GM18511 (cell line): ENCODE measurements around the gene TRIM65.

Source experiments
- ATAC-seq: cut with Tn5 transposase; IDR thresholded peaks from one replicate; pipeline ENCODE4 v1.9.1; 2021; ENCODE audit warnings: mild to moderate bottlenecking, moderate library complexity; ENCODE audit not compliant: unreplicated experiment

The TRIM65 gene

DNA sequence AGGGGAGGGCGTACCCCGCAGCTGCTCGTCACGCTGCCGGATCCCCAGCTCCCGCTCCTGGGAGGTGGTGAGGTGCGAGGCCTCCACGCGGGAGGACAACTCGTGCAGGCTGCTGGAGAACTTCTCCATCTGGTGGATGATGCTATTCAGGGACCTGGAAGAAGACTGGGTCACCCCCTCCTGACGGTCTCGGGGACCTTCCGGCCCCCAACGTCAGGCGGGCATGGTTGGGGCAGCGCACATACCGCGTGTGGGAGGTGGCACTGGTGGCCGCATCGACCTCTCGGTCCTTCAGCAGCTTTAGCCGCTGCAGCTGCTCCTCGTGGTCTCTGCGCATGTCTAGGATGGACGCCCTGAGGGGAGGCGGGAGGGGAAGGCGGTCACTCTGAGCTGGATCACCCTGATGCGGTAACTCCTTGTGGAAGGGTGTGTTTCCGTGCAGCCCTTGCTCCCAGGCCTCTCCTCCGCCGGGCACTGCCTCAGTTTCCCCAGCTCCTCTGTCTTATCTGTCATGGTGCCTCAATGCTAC lies 21.2 kb upstream of the TRIM65 start:
- no peak for ATAC-seq

- no peak for ATAC-seq
Observed at GRCh38 chr17:75917141-75917916, 20.6 kb upstream of the TRIM65 start.

- ATAC-seq = no peak
Observed at GRCh38 chr17:75915268-75915667, 18.5 kb upstream of the TRIM65 start.

- ATAC-seq = no peak
Observed at GRCh38 chr17:75914643-75915267, 18.0 kb upstream of the TRIM65 start.

GRCh38 chr17:75913537-75914210 lies 16.9 kb upstream of the TRIM65 start:
- no peak for ATAC-seq

DNA sequence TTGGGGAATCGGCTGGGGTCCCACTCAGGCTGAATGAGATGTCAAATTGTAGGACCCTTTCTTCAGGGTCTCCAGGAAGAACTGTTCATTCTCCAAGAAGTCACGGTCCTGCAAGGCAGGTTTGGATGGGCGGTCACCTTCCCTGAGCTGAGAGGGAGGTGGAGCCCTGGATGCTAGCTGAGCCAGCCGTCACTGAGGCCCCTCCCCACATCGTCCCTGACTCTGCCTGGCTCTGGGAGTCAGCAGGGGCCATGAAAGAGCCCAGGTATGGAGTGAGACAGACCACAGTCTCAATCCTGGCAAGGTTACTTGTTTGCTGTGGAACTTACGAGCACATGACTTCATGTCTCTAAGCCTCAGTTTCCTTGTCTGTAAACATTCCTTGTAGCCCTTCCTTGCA lies 13.9 kb upstream of the TRIM65 start:
- no peak for ATAC-seq

- ATAC-seq = no peak
Observed at GRCh38 chr17:75909812-75910274, 13.1 kb upstream of the TRIM65 start.

DNA sequence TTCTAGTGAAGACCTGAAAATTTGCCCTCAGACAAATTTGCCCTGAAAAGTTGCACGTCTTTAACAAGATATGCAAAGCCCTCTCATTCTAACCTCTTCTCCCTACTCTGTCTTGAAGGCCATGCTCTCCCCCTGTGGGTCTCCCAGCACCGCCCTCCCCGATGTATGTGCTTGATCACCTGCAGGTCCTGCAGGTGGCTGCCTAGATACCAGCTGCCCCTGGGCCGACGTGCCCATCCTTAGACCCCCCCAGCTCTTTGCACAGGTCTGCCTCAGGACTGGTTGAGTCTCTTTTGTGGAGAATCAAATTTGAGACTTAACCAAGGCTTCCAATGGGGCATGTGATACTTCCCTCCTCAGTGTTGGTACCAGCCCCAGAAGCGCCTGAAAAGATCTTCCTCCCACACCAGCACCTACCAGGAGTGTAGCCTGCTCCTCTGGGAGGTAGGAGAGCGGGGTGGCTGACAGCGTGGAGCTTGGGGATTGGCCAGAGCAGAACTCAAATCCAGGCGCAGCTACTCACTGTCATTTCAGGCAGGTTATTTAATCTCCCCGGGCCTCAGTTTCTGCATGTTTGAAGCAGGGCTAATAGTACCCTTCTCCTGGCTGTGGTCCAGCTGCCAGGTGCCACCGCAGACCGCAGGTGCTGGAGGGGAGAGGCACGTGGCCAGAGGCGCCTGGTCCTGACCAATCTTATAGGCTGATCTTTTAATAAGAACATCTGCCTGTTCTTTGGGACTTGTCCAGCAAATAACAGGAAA lies 12.5 kb upstream of the TRIM65 start:
- no peak for ATAC-seq

DNA sequence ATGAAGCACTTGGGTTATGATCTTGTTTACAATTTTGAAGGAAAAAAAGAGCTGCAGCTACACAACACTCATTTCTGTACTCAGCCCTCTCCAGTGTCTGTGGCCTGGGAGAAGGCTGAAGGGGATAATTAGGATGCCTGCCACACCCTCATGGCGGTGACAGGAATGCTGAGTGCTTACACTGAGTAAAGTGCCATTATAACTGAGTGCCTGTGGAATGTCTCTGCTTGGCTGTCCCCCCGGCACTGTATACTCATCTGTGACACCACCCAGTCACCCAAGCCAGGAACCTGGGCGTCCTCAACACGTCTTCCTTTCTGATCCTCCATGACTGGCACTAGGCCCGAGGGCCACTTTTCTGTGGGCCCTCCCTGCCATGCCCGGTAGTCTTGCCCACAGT lies 11.4 kb upstream of the TRIM65 start:
- ATAC-seq = no peak

GRCh38 chr17:75906143-75906884 lies 9.6 kb upstream of the TRIM65 start:
- ATAC-seq = no peak

DNA sequence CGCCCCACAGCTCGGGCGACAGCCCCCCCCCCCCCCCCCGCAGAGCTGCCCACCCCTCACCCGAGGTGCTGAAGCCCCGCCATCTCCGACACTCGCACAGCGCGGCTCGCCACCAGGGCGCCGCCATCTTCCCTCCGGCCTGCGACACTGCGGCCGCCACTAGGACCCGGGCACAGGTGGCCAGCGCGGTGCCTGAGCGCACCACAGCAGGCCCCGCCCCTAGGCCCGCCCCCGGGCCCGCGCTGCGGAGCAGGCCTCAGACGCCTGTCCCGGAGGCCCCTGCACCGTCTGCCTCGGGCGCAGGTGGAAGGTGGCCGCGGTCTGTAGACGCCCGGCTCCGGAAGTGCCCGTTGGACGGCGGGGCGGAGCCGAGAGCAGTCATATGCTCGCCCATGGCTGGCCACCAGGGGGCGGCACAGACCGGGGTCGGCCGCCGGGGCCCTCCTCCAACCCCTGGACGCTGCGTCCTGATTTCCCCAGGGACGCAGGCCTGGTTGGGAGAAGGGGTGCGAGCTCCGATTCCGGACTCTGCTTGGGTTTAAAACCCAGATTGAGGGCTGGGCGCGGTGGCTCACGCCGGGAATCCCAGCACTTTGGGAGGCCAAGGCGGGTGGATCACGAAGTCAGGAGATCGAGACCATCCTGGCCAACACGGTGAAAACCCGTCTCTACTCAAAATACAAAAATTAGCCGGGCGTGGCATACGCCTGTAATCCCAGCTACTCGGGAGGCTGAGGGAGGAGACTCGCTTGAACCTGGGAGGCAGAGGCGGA lies 8.2 kb upstream of the TRIM65 start, which contains the start of gene MRPL38:
MRPL38 (minus strand) TSS at position 136 of the 773 bp plus-strand sequence; CDS start at position 127, 9 bp downstream.
- peak; percentile 95 for ATAC-seq

DNA sequence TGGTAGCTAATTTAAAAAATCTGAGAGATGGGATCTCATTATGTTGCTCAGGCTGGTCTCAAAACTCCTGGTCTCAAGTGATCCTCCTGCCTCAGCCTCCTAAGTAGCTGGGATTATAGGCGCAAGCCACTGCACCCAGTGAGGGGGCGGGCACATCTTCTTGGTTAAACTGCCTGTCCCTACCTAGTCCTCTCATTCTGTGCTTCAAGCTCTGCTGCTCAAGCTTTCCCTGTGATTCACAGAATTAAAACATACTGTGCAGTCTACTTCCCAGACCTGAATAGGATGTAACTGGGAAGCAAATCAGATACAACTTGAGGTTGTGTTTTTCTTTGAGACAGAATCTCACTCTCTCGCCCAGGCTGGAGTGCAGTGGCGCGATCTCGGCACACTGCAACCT lies 5.7 kb upstream of the TRIM65 start:
- no peak for ATAC-seq

DNA sequence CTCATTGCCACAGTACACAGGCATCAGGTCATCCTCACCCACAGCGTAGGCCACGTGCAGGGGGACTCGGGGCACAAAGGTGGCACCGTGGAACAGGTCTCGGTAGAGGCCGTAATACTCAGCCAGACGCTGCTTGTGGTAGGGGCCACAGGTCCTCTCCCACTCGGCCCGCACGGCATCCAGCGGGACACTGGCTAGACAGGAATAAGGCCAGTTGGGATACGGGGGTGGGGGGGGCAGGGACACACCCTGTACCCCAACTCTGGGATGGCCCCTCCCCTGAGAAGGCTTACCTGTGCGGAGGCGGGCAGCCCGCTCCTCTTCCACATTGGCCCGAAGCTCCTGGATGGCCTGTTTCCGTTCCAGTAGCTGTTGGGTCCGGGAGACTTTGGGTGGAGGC lies 5.0 kb upstream of the TRIM65 start:
- ATAC-seq = no peak

DNA sequence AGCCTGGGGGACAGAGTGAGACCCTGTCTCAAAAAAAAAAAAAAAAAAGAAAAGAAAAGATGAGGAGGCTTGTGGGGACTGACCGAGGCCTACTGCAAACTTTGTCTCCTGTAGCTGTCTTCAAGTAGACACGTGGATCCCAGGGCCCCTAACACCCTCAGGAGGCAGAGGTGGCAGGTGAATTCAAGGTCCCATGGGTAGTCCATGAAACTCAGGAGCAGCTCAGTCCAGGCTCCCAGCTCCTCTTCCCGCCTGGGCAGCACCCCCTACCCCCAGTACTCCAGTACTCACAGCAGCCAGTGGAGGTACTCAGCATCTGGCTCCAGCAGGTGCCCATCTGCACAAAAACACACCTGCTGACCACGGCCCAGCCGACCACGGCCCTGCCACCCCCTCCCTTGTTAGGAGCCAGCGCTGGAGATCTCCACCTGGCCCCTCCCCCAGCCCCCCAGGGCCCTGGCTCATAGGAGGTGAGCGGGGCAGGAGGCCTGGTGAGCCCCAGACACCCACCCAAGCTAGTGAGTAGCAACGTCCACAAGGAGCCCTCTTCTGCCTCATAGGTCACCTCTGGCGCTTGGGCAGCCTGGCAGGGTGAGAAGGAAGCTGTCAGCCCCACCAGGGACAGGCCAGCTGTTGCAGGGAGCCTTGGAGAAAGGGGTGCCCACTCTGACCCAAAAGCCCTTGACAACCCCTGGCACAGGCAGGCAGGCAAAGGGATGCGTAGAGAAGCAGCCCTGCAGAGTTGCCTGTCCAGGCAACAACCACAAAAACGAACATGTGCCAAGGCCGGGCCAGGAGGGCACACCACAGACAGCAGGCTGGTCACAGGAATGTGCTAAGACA lies 4.2 kb upstream of the TRIM65 start:
- ATAC-seq = no peak

DNA sequence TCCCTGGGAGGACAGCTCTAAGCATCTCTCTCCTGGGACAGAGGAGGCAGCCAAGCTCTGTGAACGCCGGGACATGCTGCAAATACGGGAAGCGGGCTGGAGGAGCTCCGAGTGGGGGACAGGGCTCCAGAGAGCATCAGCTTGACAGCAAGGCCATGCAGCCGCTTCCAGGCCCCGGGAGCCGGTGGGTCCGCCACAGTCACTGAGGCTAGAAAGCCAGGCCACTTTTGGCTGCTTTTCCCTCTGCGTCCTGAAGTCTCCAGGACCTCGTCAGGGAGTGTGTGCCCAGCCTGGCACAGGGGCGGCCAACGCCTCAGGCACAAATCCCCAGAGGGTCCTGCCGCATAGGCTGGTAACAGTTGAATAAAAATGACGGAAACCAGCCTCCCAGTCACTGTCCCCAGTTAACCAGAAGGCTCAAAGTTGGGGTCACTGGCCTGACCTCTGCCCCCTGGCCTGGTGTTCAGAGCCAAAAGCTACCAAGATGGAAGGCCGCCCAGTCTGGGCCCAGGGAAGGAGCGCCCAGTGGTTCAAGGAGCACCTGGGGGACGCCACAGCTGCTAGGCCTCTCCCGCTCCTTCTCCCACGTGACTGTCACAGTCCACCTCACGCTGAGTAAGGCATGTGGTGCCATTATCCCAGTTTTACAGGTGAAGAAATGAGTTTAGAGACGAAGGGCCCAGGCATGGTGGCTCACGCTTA lies 3.2 kb upstream of the TRIM65 start:
- no peak for ATAC-seq

GRCh38 chr17:75899353-75899752 lies 2.6 kb upstream of the TRIM65 start:
- no peak for ATAC-seq

DNA sequence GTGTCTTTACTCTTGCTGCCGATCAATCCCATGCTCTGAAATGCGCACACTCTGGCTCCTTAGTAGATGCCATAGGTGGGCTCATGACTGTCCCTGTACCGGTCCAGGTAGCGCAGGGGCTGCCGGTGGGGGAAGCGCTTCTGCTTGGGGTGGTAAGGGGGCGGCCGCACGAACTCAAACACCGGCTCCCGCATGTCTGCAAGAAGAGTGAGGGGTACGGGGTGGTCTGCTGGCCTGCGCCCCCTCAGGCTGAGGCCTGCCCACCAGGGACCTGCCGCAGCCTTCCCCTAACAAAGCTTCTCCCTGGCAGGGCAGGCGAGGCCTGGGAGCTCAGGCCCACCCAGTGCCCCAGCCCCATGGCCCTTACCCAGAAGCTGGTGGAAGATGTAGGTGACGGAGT lies 2.0 kb upstream of the TRIM65 start:
- no peak for ATAC-seq

DNA sequence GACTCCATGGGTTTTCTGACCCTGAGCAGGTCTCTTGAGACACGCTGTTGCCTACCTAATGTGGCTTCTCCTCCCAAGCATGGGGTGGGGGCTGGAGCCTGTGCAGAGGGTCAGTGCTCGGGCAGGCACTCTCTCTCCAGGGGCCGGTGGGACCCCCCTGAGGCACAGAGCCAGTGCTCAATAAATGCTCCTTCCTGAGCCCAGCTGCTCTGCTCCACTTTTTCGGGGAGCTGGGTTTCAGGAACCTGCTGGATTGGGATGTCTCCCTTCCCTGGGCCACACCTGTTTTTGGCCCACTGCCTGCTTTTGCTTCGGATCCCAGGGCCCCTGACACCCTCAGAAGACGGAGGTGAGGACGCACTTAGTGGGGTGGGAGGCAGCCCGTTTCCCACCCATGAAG lies 1.3 kb upstream of the TRIM65 start:
- ATAC-seq = no peak
